Transverse colon (tissue), 4 donors: ENCODE data around the gene NSL1. TPM values are rescaled to one million over a fixed set of nuclear protein-coding genes. Genes with fewer than 3 reads are reported as not detected.

Source experiments
- DNase-seq: peaks from one replicate; pipeline ENCODE4 v3.0.0-alpha.2; 2019
- H3K27ac ChIP-seq, 4 donors: fragments of 200-600 bp; sonication (generic); 2 replicates each; pipeline ENCODE4 v1.5.1; 2016 to 2018; ENCODE audit warnings: inconsistent platforms in 4 of 4
- H3K27me3 ChIP-seq: fragments of 200-600 bp; sonication (generic); 2 replicates; pipeline ENCODE4 v1.5.1; 2017; ENCODE audit warnings: inconsistent platforms
- H3K36me3 ChIP-seq, 4 donors: fragments of 200-600 bp; sonication (generic); 2 replicates each; pipeline ENCODE4 v1.5.1; 2017 to 2019; ENCODE audit warnings: inconsistent platforms in 4 of 4
- H3K4me1 ChIP-seq, 4 donors: fragments of 200-600 bp; sonication (generic); 2 replicates each; pipeline ENCODE4 v1.5.1; 2017 to 2020; ENCODE audit warnings: inconsistent platforms in 4 of 4
- H3K4me3 ChIP-seq, 4 donors: fragments of 200-600 bp; sonication (generic); 1 replicate in 1 of 4; 2 replicates in 3 of 4; pipeline versions ENCODE4 v1.5.1 to v1.6.1; 2017 to 2019; ENCODE audit warnings: inconsistent platforms in 4 of 4
- H3K9me3 ChIP-seq, 2 donors: fragments of 200-600 bp; sonication (generic); 2 replicates each; pipeline ENCODE4 v1.5.1; 2017 to 2019; ENCODE audit warnings: inconsistent platforms in 2 of 2
- CTCF ChIP-seq, 5 experiments: fragments of 200-600 bp in 3 of 5; fragments of 450-650 bp in 2 of 5; sonication (generic) in 3 of 5; IDR thresholded peaks; 1 replicate in 2 of 5; 2 replicates in 3 of 5; pipeline ENCODE4 v1.5.1; 2016 to 2017; ENCODE audit warnings: antibody characterized with exemption in 5 of 5, inconsistent platforms in 3 of 5, mild to moderate bottlenecking in 2 of 5, moderate library complexity in 1 of 5
- EP300 ChIP-seq: sonication (generic); formaldehyde crosslinking; IDR thresholded peaks from one replicate; pipeline ENCODE4 v1.6.1; 2017; ENCODE audit warnings: antibody characterized with exemption, low read depth
- POLR2A ChIP-seq: fragments of 450-650 bp; IDR thresholded peaks from one replicate; pipeline ENCODE4 v1.6.1; 2016; ENCODE audit warnings: antibody characterized with exemption, mild to moderate bottlenecking, moderate library complexity
- POLR2AphosphoS5 ChIP-seq, 3 donors: sonication (generic); formaldehyde crosslinking; IDR thresholded peaks; one replicate each; pipeline ENCODE4 v1.6.1; 2016; ENCODE audit warnings: antibody characterized with exemption in 3 of 3
- WGBS, 2 donors: methylation state at CpG; one replicate each; pipeline ENCODE4 v1.1.5; 2018; ENCODE audit warnings: low coverage in 1 of 2; 5-methylcytosine and 5-hydroxymethylcytosine counted together
- in situ Hi-C, 4 donors: fragments of 200-750 bp; cut with MboI; loops; one replicate each; pipeline versions ENCODE4 v1.15.0 to v1.15.1; 2017; ENCODE audit warnings: low sequenced_read_pairs in 3 of 4, low pct_ligation_motif_present in 1 of 4, low pct_unique_long_range_greater_than_20kb in 1 of 4
- intact Hi-C: fragments of 100-400 bp; cut with DNase I; formaldehyde crosslinking; loops from one replicate; pipeline ENCODE4 v1.15.1; 2023; ENCODE audit warnings: low total_unique reads
- total RNA-seq, 4 donors: library from RNA; depleted of rRNA; stranded (reverse); fragments of >200 nt; gene quantifications; one replicate each; pipeline ENCODE4 v1.1.0, GENCODE V29; 2016

NSL1 gene
- total RNA-seq, 4 donors from 2014 or later, result 4.2 to 33.7 (median 28.4) TPM

GRCh38 chr1:212814537-212815334 is 23.2 kb upstream of the NSL1 start:
- no peak overlapping the region for H3K4me3 ChIP-seq
- no peaks in the 10 kb centered on the region for H3K36me3 ChIP-seq
- 37 to 46% methylated on average over 2 to 5 of the region's 5 CpGs for WGBS, 2 donors
- no peaks in the 10 kb centered on the region for H3K27me3 ChIP-seq
- no peak for DNase-seq
- TF ChIP-seq CTCF (IDR thresholded peaks at IDR 0.05) (peak; percentile 34 to 51 (median 46)), POLR2AphosphoS5 (IDR thresholded peaks at IDR 0.05) (no peak), POLR2A (no peak), EP300 (no peak)
- H3K9me3 ChIP-seq, result no peaks in the 10 kb centered on the region
- in situ Hi-C loops, result loop anchor here (10.0 to 25.0 kb wide), 2 partner anchors 173 to 180 kb away; no protein-coding TSS in a partner anchor
- no peak overlapping the region for H3K27ac ChIP-seq
- H3K4me1 ChIP-seq, result peaks cover 0 to 11% (median 7%) of the 10 kb centered on the region in 4 donors
- intact Hi-C loops, result loop anchor here (10.0 kb wide), 1 partner anchor 180 kb away; no protein-coding TSS in a partner anchor

GRCh38 chr1:212805767-212806166 is 14.2 kb upstream of the NSL1 start:
- Histone ChIP-seq H3K36me3 (peaks cover 0 to 26% (median 8%) of the 10 kb centered on the region in 4 donors), H3K9me3 (no peaks in the 10 kb centered on the region), H3K27me3 (no peaks in the 10 kb centered on the region), H3K4me1 (no peaks in the 10 kb centered on the region), H3K4me3 (no peak overlapping the region), H3K27ac (no peak overlapping the region)
- no peak for DNase-seq
- TF ChIP-seq POLR2AphosphoS5 (IDR thresholded peaks at IDR 0.05), result no peak
- no peak for TF ChIP-seq POLR2A
- TF ChIP-seq CTCF (IDR thresholded peaks at IDR 0.05), result no peak
- no peak for TF ChIP-seq EP300
- 84 to 96% methylated on average over 3 of the region's 3 CpGs for WGBS, 2 donors
- in situ Hi-C loops (loop anchor here in 3 of 4 donors (25.0 kb wide), 1 partner anchor 182 kb away; no protein-coding TSS in a partner anchor), intact Hi-C loops (no loop called here)

- H3K27ac ChIP-seq, result no peak overlapping the region
- no peaks in the 10 kb centered on the region for H3K9me3 ChIP-seq
- H3K27me3 ChIP-seq, result no peaks in the 10 kb centered on the region
- WGBS, 2 donors, result 90 to 93% methylated on average over 3 of the region's 3 CpGs
- H3K4me1 ChIP-seq, result peaks cover 2 to 17% (median 3%) of the 10 kb centered on the region in 4 donors
- intact Hi-C loops (loop anchor here (10.0 kb wide), 2 partner anchors 323 to 553 kb away; no protein-coding TSS in a partner anchor), in situ Hi-C loops (loop anchor here in 1 of 4 donors (25.0 kb wide), 1 partner anchor 135 kb away; no protein-coding TSS in a partner anchor)
- no peak overlapping the region for H3K4me3 ChIP-seq
- DNase-seq, result no peak
- peaks cover 0 to 13% (median 2%) of the 10 kb centered on the region in 4 donors for H3K36me3 ChIP-seq
- TF ChIP-seq POLR2A (no peak), EP300 (no peak), POLR2AphosphoS5 (IDR thresholded peaks at IDR 0.05) (no peak), CTCF (IDR thresholded peaks at IDR 0.05) (no peak)
These were observed 6.1 kb upstream of the NSL1 start for GRCh38 chr1:212797681-212798080.

- Histone ChIP-seq H3K9me3 (no peaks in the 10 kb centered on the region), H3K27me3 (no peaks in the 10 kb centered on the region), H3K4me1 (peaks cover 9 to 36% (median 17%) of the 10 kb centered on the region in 4 donors), H3K36me3 (peaks cover 0 to 13% (median 0%) of the 10 kb centered on the region in 4 donors), H3K4me3 (no peak overlapping the region), H3K27ac (peak overlapping the region in 2 of 4 donors; percentile 15 to 63)
- no peak for DNase-seq
- intact Hi-C loops (loop anchor here (10.0 kb wide), 2 partner anchors 320 to 550 kb away; no protein-coding TSS in a partner anchor), in situ Hi-C loops (loop anchor here in 1 of 4 donors (25.0 kb wide), 1 partner anchor 132 kb away; no protein-coding TSS in a partner anchor)
- WGBS, 2 donors, result 57 to 83% methylated on average over 1 of the region's 1 CpG
- TF ChIP-seq POLR2AphosphoS5 (IDR thresholded peaks at IDR 0.05) (no peak), POLR2A (peak; percentile 25), CTCF (IDR thresholded peaks at IDR 0.05) (no peak), EP300 (no peak)
These were observed 3.0 kb upstream of the NSL1 start for GRCh38 chr1:212794561-212795014.
